Esophagus squamous epithelium (tissue), 4 donors: ENCODE results near the gene BBOX1.

Source experiments
- POLR2A ChIP-seq, 4 donors: fragments of 450-650 bp; IDR thresholded peaks; one replicate each; pipeline ENCODE4 v1.6.1; 2017; ENCODE audit warnings: antibody characterized with exemption in 4 of 4, mild to moderate bottlenecking in 4 of 4, moderate library complexity in 3 of 4
- TF ChIP-seq, protein P1 (sequence below), 6 experiments: fragments of 450-650 bp in 4 of 6; fragments of 200-600 bp in 2 of 6; sonication (generic) in 2 of 6; IDR thresholded peaks; one replicate each; pipeline ENCODE4 v1.5.1; 2016 to 2019; ENCODE audit warnings: antibody characterized with exemption in 6 of 6, mild to moderate bottlenecking in 4 of 6, moderate library complexity in 4 of 6

DNA sequence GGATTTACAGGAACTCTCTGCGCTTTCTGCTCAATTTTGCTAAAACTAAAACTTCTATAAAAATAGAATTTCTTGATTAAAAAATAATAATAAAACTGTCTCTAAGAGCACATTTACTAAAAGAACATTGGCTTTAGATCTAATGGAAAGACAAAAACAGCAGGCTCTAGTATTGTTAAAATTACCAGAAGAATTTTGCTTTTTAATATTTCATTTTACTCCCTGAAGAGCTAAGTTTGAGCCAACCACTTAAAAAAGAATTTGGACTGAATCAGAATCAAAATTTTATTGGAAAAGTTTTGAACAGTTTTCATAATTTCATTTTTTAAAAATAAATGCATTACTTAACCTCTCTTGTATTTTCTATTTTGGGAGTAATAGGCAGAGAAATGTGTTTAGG, 107.3 kb downstream of the BBOX1 start:
- TF ChIP-seq, protein P1, sequence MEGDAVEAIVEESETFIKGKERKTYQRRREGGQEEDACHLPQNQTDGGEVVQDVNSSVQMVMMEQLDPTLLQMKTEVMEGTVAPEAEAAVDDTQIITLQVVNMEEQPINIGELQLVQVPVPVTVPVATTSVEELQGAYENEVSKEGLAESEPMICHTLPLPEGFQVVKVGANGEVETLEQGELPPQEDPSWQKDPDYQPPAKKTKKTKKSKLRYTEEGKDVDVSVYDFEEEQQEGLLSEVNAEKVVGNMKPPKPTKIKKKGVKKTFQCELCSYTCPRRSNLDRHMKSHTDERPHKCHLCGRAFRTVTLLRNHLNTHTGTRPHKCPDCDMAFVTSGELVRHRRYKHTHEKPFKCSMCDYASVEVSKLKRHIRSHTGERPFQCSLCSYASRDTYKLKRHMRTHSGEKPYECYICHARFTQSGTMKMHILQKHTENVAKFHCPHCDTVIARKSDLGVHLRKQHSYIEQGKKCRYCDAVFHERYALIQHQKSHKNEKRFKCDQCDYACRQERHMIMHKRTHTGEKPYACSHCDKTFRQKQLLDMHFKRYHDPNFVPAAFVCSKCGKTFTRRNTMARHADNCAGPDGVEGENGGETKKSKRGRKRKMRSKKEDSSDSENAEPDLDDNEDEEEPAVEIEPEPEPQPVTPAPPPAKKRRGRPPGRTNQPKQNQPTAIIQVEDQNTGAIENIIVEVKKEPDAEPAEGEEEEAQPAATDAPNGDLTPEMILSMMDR (IDR thresholded peaks at IDR 0.05) = no peak
- no peak for TF ChIP-seq POLR2A (IDR thresholded peaks at IDR 0.05)
